AG04449 (cell line): ENCODE results near the gene THSD4.
"Not testable (repeated sequence)": the region's sequence is repeated elsewhere in the genome, so short reads cannot be mapped to it uniquely, and the experiment has no call there.

Source experiments
- CTCF ChIA-PET: fragments of 350-600 bp; formaldehyde crosslinking; extraction: SDS; loops from one replicate; lab custom pipeline; 2021; ENCODE audit warnings: antibody characterized with exemption; lab: Yijun Ruan, JAX
- POLR2A ChIA-PET: fragments of 400-600, 350-600 bp; formaldehyde crosslinking; extraction: SDS; loops from one replicate; lab custom pipeline; 2020; ENCODE audit warnings: antibody characterized with exemption, inconsistent platforms; lab: Yijun Ruan, JAX
- DNase-seq: peaks from one replicate; pipeline ENCODE4 v3.0.0-alpha.2; 2010; ENCODE audit warnings: low read depth, low spot score
- H3K4me3 ChIP-seq: 2 replicates; pipeline ENCODE4 v1.5.1; 2011; ENCODE audit warnings: low read depth, mild to moderate bottlenecking, control low read depth, low read length
- CTCF ChIP-seq: IDR thresholded peaks from one replicate; pipeline ENCODE4 v1.5.1; 2011; ENCODE audit warnings: mild to moderate bottlenecking, moderate library complexity, low read length, control low read depth, inconsistent platforms; ENCODE audit not compliant: insufficient read depth; ENCODE audit errors: missing control alignments

Gene THSD4

GRCh38 chr15:71203586-71204474 is 88.6 kb downstream of the THSD4 start:
- POLR2A ChIA-PET = no interaction called here
- H3K4me3 ChIP-seq = no peak overlapping the region
- no peak for DNase-seq
- CTCF ChIA-PET = interaction anchor here (0.8 kb wide), 1 partner anchor 192 kb away, joined by 3 read pairs; no protein-coding TSS in a partner anchor
- no peak for TF ChIP-seq CTCF

GRCh38 chr15:71207141-71207540 is 91.9 kb downstream of the THSD4 start:
- CTCF ChIA-PET = interaction anchor here (1.5 kb wide), 1 partner anchor 95 kb away, joined by 3 read pairs; no protein-coding TSS in a partner anchor
- POLR2A ChIA-PET = no interaction called here
- no peak for DNase-seq
- H3K4me3 ChIP-seq = no peak overlapping the region
- no peak for TF ChIP-seq CTCF

GRCh38 chr15:71212146-71212545 is 96.9 kb downstream of the THSD4 start:
- no peak for TF ChIP-seq CTCF
- DNase-seq = no peak
- no peak overlapping the region for H3K4me3 ChIP-seq
- ChIA-PET POLR2A (no interaction called here), CTCF (no interaction called here)

GRCh38 chr15:71213943-71214342 is 98.7 kb downstream of the THSD4 start:
- POLR2A ChIA-PET, DNase-seq: not testable (repeated sequence)
- CTCF ChIA-PET = interaction anchor here (1.3 kb wide), 1 partner anchor 9 kb away, joined by 4 read pairs; no protein-coding TSS in a partner anchor

GRCh38 chr15:71215126-71215894 is 100.0 kb downstream of the THSD4 start:
- CTCF ChIA-PET = interaction anchor here (1.4 kb wide), 1 partner anchor 12 kb away, joined by 4 read pairs; no protein-coding TSS in a partner anchor
- H3K4me3 ChIP-seq = no peak overlapping the region
- no peak for DNase-seq
- POLR2A ChIA-PET = interaction anchor here (0.9 kb wide), 1 partner anchor 15 kb away, joined by 3 read pairs; no protein-coding TSS in a partner anchor
- TF ChIP-seq CTCF = no peak

More at GRCh38 chr15:71213943-71214342, 98.7 kb downstream of the THSD4 start:
- H3K4me3 ChIP-seq = not testable (repeated sequence)

- DNase-seq = no peak
- H3K4me3 ChIP-seq = no peak overlapping the region
- POLR2A ChIA-PET = no interaction called here
- no peak for TF ChIP-seq CTCF
- CTCF ChIA-PET = no interaction called here
These were observed 103.1 kb downstream of the THSD4 start for GRCh38 chr15:71218272-71218805.
